GM19023 (cell line): Measurements from ENCODE around the gene WDR77.
A peak's percentile ranks its signal among the peaks of the same experiment; 100 is the strongest.

Experiments used
- ATAC-seq: cut with Tn5 transposase; IDR thresholded peaks from one replicate; pipeline ENCODE4 v1.9.1; 2021; ENCODE audit warnings: mild to moderate bottlenecking, moderate library complexity; ENCODE audit not compliant: unreplicated experiment

Gene WDR77

DNA sequence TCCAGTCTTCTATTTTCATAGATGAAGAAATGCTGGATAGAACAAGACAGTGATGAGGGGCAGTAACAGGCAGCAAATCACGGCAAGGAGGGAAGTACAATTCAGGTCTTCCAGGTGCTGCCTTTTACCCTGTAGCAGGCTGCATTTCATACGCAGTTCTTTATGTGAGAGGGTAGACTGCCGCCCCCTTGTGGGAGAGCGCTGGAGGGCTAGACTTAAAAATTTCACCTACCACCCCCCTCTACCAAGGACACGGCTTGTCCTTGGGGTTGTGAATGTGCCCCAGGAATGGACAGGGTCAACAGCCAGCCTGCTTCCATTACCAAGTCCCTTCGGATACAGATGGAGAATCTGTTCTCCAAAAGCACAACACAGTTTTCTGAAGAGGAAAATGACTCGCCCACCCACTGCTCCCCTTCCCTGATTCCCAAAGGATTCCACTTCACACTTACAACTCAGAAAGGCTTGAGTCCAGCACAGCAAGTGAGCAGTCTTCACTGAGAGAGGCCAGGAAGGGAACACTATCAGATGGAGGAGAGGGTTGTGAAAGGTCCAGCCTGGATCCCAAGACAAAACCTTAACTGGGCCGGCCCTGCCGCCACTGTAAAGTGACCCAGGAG lies 7.4 kb downstream of the WDR77 start:
- no peak for ATAC-seq

DNA sequence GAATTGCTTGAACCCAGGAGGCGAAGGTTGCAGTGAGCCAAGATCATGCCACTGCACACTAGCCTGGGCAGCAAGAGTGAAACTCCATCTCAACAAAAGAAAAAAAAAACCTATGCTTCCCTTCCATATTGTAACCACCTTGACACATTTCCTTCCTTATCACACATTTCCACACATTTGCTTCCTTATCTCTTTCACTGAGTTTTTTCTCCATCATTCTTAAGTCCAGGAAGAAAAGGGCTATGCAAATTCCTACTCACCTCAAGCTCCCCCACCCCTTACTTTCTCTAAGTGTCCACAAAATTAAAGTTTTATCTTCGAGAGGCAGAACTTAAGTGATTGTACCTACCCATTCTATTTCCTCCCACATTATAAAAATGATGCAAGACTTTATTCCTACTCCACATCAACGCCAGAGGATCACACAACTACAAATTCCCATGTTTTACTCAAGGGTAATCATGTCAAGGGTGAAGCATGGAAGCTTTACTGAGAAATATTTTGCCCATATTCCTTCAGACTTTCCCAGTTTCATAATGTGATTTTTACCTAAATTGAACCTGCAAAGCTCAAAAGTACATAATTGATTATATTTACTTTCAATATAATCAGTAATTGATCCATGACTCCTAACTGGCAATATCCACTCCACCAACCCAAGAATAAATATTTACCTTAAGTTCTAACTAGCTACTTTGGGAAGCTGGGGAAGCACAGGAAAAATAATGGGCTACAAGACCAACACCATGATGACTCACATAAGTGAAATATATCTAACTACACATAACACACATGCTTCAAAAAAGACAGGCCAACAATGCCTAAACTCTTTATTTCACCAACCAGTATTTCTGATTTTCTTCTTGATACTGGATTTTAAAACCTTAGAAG lies 9.3 kb downstream of the WDR77 start:
- ATAC-seq, result no peak

DNA sequence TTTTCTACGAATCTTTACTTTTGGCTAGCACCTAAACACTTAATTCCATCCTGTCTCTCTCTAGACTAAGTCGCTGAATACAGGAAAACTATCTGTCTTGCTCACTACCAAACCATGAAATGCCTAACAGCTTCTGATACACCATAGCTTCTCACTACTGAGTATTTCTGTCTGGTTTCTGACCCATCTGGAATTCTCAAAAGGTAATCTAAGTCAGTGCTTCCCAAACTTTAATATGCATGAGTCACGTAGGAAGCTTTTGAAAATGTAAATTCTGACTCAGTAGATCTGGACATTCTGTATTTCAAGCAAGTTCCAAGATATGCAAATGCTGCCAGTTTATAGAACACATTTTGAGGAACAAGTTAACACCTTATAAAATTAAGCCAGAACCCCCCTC lies 12.3 kb downstream of the WDR77 start:
- ATAC-seq, result no peak

DNA sequence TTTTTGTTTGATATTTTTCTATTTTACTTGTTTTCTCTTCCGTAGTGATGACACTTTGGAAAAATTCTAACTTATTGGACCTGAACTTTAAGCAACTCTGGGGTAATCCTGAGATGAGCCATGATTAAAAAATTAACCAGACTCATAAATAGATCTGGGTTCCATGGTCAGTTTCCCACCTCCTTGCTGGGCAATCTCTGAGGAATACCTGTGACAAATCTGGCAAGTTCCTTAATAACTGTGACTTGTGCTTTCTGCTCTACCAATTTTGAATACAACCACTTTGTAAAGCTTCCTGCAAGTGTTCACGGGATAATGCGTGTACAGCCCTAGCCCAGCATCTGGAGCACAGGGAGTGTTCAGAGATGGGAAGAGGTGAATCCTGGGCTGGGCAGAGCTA lies 24.8 kb downstream of the WDR77 start:
- no peak for ATAC-seq

DNA sequence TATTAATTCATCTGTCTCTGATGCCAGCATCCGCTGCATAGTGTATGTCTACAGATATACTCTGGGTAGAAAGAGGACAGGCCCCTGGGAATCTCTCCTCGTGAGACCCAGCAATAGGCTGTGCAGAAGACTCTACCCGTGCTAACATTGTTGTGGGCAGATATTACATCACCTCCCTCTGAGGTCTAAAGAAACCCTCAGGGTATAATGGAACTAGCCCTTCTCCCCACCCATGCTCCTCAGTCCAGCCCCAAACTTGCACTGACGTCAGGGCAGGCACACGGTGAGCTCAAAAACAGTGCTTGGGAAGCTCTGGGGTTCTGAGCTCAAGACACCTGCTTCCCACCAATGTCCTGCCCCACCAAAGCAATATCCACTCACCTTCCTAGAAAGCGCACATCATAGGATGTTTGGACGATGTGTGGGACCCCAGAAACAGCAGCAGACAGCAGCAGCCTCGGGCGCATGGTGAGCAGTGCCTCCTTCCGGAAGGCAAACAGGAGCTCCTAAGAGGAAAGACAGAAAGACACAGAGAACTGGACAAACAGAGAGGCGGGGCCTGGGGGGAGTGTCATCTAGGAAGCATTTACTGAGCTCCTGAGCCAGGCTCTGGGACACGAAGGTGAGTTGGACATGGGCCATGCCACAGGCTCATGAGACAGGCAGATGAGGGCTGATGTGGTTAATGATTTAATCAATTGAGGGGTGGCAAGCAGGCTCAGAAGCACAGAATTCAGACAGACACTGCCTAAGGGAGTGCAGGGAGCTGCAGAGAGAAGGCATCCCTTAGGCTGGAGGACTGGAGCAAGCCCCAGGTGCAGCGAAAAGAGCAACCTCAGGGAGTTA lies 26.3 kb downstream of the WDR77 start:
- no peak for ATAC-seq

DNA sequence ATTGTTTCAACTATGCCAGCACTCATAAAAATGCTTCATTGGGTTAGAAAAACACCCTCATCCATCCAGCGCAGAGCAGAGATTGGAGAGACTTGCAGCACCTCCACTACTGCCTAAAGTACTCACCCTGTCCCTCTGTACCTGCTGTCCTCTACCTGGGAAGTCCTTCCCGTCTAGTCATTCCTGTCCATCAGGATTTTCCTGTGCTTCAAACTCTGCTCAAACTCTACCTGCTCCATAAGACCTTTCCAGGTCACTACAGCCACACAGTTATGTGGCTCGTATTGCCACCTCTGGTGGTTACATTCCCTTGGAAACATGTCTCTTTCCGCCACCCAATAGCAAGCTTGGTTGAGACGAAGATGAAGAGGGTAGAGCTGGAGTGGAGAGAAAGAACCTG lies 28.7 kb downstream of the WDR77 start:
- no peak for ATAC-seq

DNA sequence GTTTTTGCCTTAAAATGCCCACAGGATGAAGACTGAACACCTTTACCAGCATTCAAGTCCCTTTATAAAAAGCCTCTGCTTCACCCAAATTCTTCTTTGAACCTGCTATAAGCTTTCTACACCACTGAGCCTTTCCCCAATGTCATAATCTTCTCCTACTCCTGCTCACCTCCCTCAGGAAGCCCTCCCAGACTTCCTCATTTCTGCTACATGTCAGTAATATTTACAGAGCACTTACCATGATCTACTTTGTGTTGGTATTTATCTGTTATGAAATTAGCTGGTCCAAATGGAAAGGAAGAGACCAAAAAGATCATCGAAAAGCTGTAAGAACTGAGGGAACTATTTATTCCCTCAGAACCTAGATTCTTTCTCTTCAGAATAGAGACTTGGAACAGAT lies 30.0 kb downstream of the WDR77 start:
- ATAC-seq, result no peak

DNA sequence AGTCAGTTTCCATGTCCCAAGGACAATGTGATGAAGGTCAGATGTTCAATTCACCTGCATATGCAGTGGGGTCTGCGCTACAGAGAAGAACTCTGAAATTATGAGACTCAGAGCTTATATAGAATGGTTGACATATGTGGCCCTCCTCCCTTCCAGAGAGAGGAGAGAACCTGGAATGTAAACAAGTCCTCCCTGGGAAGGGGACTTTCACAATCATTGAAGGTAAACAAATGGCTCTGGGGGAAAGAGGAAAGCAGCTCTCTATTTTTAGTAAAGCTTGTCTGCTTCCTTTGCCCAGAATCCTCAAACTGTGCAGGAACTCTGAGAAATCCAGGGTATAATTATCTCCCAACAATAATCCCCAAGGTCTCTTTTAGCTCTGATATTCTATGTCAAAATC lies 31.3 kb downstream of the WDR77 start:
- no peak for ATAC-seq

DNA sequence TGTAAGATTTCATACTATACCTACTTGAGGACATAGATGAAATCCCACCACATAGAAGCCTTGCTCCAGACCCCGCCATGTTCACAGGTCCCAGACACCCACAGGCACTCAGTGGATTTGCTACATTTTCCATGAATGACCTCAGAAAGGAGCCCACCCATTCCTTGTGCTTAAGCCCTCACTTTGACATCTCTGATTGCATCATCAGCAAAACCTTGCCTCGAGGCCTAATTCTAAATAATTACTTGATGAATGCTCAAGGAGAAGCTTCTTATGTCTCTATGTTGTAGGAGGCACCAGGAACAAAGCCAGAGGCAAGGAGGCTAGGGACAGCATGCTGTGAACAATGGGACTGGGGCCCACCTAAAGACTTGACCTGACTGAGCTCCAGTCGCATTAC lies 33.6 kb downstream of the WDR77 start:
- no peak for ATAC-seq

DNA sequence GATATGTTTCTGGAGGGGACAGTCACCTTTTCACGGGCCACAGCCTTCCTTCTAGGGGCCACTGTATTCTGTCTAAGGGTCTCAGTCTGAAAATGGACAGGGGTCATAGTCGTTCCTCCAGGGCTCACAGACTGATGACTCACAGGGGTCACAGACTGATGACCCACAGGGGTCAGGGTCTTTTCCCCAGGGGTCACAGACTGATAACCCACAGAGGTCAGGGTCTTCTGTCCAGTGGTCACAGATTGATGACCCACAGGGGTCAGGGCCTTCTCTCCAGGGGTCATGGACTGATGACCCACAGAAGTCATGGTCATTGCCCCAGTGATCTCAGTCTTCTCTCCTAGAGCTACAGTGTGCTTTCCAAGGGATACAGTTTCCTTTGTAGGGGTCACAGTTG lies 34.3 kb downstream of the WDR77 start:
- no peak for ATAC-seq

DNA sequence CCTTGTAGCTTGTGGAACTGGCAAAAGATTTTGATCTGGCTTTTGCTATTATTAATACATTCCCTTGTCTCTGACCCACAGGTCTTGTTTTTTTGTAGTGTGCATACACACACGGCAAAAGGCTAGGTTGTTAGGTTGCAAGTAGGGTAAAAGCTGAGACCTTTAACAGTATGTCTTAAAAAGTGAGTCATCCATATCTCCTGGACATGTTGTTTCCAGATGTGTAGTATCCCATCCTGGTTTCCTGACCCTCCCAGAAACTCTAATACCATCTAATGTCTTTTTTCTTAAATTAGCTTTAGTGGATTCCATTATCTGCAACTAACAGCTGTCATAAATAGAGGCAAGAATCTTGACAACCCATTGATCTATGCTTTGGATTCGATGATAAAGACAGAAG lies 36.2 kb downstream of the WDR77 start:
- ATAC-seq, result no peak

DNA sequence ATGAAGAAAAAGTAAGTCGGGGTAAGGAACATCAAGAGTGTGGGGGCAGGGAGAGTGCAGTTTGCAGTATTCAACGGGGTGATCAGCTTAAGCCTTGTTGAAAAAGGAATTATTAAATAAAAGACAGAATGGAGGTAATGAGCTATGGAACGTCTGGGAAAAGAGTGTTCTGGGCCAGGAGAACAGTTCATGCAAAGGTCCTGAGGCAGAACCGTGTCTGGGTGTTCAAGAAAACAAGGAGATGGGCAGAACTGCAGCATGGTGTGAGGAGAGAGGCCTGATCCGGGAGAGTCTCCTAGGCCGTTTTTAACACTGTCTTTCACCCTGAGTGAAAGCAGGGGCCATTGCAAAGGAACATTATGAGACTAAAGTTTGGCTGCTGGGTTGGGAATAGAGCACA lies 41.8 kb downstream of the WDR77 start:
- no peak for ATAC-seq

DNA sequence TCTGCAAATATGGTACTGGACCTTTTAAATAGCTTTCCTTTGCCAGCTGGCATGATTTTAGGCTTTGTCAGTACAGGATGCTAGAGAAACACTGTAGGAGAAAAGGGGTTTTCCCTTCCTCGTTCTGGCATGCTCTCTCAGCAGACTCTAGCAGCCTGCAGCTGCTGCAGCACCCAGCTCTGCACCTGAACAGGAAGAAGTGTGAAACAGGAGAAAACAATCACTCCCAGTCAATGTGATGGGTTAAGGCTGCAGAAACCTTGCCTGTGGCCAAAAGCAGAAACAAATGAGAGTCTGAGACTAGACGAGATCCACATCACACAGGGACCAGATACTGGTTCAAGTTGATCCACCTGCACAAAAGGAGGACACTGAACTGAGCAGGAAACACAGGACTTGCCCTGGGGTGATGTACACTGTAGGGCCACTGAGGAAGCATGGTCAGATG lies 42.7 kb downstream of the WDR77 start:
- ATAC-seq, result peak; percentile 94

DNA sequence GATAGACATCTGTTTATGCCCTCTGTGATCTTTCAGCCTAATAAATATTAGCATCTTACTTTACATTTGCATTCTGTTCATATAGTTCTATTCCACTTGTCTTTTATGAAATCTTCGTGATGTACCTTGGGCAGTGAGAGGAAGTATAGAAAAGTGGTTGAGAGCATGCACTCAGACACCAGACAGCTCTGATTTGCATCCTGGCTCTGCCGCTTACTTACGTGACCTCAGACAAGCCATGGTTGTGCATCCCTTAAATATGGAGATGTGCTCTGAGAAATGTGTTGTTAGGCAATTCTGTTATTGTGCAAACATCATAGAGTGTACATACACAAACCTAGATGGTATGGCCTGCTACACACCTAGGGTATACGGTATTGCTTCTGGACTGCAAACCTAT lies 44.5 kb downstream of the WDR77 start:
- ATAC-seq, result no peak

DNA sequence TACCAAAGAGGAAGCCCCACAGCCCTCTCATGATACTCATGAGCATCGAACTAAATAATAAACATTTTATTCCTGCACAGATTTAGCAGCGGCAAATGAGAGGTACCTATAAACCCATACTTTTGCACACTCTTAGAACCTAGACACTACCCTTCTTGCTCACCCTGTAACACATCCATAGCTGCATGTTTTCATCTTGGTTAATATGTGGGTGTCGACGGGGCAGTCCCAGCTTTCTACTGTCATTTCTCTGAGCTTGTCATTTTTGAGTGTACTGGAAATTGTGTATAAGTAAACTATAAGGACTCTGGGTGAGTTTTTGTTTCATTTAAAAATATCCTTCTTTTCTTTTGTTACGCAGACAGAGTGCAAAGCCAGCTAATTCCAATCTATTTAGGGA lies 47.0 kb downstream of the WDR77 start:
- ATAC-seq, result no peak

DNA sequence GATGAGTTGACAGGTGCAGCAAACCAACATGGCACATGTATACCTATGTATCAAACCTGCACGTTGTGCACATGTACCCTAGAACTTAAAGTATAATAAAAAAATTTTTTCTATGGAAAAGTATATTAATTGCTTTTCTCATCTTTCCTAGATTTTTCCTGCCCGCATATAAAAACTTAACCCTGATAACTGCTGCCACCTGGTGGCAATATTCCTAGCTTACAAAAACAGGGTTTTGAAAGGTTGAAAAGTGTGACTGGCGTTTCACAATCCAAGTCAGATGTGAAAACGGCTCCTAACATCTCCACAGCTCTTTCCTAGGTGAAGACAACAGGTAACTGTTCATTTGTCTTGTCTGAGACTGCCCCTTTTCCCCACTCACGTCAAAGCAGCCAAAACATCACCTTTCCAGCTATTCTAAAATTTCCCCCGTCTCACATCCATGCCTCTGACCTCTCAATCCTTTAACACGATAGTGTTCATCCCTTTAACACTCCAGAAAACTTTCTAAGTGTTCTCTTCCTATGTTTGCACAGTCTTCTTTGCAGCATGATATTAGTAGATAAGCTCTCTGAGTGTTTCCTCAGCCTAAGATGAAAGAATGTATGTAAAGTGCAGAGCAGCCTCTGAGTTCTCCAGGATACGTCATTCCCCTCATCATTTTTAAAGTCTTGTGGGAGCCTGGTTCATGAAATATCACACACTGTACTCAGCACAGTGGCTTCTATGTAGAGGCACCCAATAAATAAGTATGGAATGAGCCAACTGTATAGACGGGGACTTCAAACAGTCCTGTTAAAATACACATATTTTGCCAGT lies 49.1 kb downstream of the WDR77 start:
- ATAC-seq, result no peak

DNA sequence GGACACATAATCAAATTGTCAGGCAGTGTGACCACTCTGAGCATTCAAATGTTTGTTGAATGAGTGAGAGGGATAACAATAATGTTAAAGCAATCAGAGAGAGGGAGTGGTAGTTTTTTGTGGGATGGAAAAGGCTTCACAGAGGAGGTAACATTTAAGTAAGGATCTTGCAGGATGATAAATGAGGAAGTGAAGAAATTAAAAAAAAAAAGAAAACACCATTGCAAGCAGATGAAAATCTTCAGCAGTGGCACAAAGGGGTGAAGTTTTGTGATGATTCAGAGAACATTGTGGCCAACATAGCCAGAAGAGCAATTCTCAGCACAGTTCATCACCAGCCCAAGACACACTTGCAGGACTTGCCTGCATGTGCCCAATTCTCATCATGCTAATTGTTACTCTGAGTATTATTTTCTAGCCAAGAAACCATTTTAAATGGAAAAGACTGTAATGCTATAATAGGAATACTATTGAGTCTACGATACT lies 56.6 kb downstream of the WDR77 start:
- ATAC-seq, result no peak

DNA sequence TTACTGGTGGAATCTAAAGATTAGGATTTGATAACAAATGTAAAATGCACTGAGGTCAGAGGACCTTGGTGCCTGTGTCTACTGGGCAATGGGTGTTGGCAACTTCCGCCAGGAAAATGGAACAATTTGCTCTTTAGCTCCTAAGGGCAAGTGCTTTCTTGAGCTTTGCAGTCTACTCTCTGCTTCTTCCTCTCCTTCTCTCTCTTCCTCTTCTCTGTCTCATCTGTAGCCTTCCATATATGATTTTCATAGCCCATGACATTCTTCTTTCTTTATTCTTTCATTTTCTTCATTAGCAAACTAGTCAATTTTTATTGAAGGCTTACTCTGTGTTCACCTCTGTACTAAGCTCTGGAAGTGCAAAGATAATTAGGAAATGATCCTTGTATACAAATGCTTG lies 57.0 kb downstream of the WDR77 start:
- no peak for ATAC-seq
